ACC112 (cell line): ENCODE data around the gene PCBP1.
"Not testable (repeated sequence)": the region's sequence is repeated elsewhere in the genome, so short reads cannot be mapped to it uniquely, and the experiment has no call there.

Experiments
- H2AFZ ChIP-seq: fragments of 200-600 bp; sonication (generic); one replicate; pipeline ENCODE4 v1.6.0; 2017; ENCODE audit warnings: antibody characterized with exemption, low read length; ENCODE audit not compliant: unreplicated experiment
- H3K27ac ChIP-seq: fragments of 200-600 bp; sonication (generic); 2 replicates; pipeline ENCODE4 v1.5.1; 2014; ENCODE audit warnings: low read depth, mild to moderate bottlenecking, antibody characterized with exemption, low read length, moderate library complexity
- H3K27me3 ChIP-seq: fragments of 200-600 bp; sonication (generic); 2 replicates; pipeline ENCODE4 v1.6.1; 2014; ENCODE audit warnings: mild to moderate bottlenecking, antibody characterized with exemption, low read length, moderate library complexity, mixed read lengths; ENCODE audit not compliant: insufficient read depth
- H3K36me3 ChIP-seq: fragments of 200-600 bp; sonication (generic); 2 replicates; pipeline ENCODE4 v1.6.1; 2016; ENCODE audit warnings: mild to moderate bottlenecking, antibody characterized with exemption, low read length, moderate library complexity, mixed read lengths; ENCODE audit not compliant: insufficient read depth
- H3K4me1 ChIP-seq: fragments of 200-600 bp; sonication (generic); one replicate; pipeline ENCODE4 v1.6.1; 2016; ENCODE audit warnings: low read length, mixed read lengths; ENCODE audit not compliant: insufficient read depth, unreplicated experiment, control insufficient read depth
- H3K4me3 ChIP-seq: fragments of 200-600 bp; sonication (generic); 2 replicates; pipeline ENCODE4 v1.5.1; 2014; ENCODE audit warnings: mild to moderate bottlenecking, low read depth, low read length
- H3K79me2 ChIP-seq: fragments of 200-600 bp; sonication (generic); one replicate; pipeline ENCODE4 v1.6.0; 2016; ENCODE audit warnings: low read length; ENCODE audit not compliant: control insufficient read depth, unreplicated experiment, insufficient read depth

The PCBP1 gene

DNA sequence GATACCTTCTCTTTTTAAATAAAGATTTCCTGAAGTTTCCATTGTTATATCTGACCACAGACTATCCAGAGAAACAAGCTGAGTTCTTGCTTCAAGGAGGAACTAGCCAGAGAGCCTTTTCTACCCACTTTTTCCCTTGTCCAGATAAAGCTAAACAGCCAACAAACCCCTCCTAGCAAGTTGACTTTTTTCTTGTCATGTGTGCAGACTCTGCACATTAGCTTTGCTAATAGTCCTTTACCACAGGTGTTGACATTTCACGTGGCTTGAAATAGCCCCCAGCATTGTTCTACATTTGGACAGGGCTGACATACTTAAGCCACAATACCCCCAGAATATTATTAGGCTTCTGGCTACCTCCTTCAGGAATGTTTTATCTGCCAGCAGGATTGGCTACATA lies 40.7 kb downstream of the PCBP1 start:
- H3K27me3 ChIP-seq = no peaks in the 10 kb centered on the region
- H3K79me2 ChIP-seq = no peaks in the 10 kb centered on the region
- no peak overlapping the region for H3K27ac ChIP-seq
- peak overlapping the region; percentile 87 for H2AFZ ChIP-seq
- H3K36me3 ChIP-seq = no peaks in the 10 kb centered on the region
- H3K4me3 ChIP-seq = no peak overlapping the region
- peaks cover 32% of the 10 kb centered on the region for H3K4me1 ChIP-seq

DNA sequence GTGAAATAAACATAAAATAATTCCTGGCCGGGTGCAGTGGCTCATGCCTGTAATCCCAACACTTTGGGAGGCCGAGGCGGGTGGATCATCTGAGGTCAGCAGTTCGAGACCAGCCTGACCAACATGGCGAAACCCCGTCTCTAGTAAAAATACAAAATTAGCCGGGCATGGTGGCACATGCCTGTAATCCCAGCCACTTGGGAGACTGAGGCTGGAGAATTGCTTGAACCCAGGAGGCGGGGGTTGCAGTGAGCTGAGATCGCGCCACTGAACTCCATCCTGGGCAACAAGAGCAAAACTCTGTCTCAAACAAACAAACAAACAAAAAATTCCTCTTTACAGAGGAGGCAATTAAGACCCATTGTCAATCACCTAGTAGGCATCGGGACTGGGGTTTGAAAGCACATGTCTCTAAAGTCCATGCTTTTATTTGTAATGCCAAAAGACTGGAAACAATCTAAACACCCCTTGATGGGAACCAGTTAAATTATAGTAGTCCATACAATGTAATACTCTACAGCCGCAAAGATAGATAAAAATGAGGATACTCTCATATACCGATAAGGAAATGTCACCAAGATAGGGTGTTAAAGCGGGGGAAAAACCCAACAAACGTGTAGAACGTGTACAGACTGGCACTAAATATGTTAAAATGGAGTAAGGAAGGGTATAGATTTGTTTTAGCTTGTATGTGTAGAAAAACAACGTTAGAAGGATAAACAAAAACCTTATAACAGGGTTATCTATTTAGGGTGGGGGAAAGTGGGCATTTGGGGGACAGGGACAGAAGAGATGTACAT lies 44.3 kb downstream of the PCBP1 start:
- H3K79me2 ChIP-seq, H3K27me3 ChIP-seq, H3K36me3 ChIP-seq: not testable (repeated sequence)
- H2AFZ ChIP-seq = peak overlapping the region; percentile 28
- peaks cover 46% of the 10 kb centered on the region for H3K4me1 ChIP-seq
- H3K27ac ChIP-seq = peak overlapping the region; percentile 84
- H3K4me3 ChIP-seq = peak overlapping the region; percentile 66

DNA sequence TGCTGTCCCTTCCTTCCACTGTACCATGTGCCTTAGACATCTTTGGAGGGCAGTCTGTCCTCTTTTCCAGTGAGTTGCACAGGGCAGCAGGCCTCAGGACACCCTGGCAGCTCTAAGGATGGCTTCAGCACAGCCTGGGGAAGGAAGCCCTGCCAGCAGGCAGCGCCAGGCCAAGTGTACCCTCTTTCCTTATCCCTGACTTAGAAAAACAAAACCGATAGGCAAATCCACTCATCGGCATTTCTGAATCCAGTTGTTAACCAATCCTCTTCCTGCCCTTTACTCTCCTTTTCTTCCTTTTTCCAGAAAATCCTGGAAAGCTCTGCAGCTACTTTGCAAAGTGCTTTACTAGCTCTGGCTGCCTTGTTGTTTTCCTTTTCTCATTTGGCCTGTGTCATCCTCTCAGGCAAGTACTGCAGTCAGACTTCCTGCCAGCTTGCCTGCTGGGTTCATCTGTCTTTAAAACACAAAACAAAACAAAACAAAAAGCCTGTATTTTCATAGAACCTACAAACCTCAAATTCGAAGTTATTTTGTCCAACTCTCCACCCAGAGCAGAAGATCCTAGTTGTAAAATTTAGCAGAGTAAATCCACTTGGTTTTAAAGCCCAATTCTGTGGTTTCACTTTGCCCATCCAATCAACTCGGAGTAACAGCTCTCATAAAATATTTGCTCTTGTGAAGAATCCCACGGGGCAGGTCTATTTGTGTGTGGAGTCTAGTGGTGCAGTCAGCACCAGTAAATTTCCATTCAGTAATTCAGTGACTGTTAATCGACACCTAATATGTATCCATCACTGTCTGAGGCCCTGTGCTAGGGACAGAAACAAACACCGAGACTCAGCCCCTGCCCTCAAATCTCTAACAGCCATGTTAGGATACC lies 45.2 kb downstream of the PCBP1 start:
- Histone ChIP-seq H3K36me3 (no peaks in the 10 kb centered on the region), H3K4me1 (peaks cover 46% of the 10 kb centered on the region), H3K79me2 (no peaks in the 10 kb centered on the region), H3K27me3 (no peaks in the 10 kb centered on the region), H2AFZ (peak overlapping the region; percentile 63), H3K4me3 (peak overlapping the region; percentile 66), H3K27ac (peak overlapping the region; percentile 84)

DNA sequence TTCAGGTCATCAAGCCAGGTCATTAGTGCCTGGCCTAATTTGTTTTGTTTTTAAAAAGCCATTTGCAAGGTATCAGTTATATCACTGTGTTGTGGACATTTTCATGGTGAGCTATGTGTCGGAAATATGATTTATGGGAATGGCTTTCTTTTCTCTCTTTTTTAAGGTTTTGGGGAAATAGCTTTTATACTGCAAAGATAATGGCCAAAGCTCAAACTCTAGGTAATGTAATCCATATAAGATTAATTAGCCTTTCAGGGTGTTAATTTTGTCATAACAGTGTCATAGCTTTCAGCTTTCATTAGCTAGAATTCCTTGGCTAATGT lies 45.8 kb downstream of the PCBP1 start:
- Histone ChIP-seq H3K27ac (peak overlapping the region; percentile 84), H3K36me3 (no peaks in the 10 kb centered on the region), H3K4me3 (peak overlapping the region; percentile 66), H3K27me3 (no peaks in the 10 kb centered on the region), H3K79me2 (no peaks in the 10 kb centered on the region), H2AFZ (peak overlapping the region; percentile 63), H3K4me1 (peaks cover 40% of the 10 kb centered on the region)

DNA sequence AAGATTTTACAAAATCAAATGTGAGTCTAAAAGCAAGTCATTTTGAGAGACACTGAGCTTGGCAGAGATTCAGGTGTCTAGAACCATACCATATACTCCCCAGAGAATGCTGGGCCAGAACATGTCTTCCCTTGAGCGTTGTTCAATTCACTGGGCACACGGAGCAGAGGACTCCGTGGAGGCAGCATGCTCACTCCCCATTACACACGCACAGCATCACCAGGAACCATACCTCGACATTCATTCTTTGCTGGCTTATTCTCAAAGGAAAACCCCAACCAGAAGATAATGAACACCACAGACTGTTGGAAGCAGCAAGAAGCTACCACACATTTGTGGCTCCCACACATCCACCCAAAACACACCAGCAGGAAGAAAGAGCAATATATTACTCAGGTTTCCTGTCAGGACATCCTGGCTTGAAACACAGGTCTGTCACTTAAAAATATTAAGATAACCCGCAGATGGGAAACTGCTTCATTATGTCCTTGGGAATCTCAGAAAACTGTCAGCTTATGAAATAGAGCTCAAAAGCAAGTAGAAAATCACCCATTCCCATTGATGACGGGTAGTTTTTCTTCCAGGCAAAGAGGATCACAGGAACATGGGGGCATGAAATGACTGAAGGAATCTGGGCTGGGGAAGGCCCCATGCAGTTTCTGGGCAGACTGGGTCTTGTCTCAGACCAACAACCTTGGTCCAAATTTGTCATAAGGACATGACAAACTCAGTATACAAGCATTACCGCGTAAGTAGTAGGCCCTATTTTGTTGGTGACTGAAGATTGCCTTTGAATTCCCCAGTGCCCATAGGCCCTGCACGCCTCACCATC lies 46.4 kb downstream of the PCBP1 start:
- Histone ChIP-seq H3K27ac (peak overlapping the region; percentile 84; the same call in 1 of the 2 replicates), H3K4me1 (peaks cover 38% of the 10 kb centered on the region), H3K79me2 (no peaks in the 10 kb centered on the region), H3K36me3 (no peaks in the 10 kb centered on the region), H3K4me3 (no peak overlapping the region), H3K27me3 (no peaks in the 10 kb centered on the region), H2AFZ (peak overlapping the region; percentile 18)

DNA sequence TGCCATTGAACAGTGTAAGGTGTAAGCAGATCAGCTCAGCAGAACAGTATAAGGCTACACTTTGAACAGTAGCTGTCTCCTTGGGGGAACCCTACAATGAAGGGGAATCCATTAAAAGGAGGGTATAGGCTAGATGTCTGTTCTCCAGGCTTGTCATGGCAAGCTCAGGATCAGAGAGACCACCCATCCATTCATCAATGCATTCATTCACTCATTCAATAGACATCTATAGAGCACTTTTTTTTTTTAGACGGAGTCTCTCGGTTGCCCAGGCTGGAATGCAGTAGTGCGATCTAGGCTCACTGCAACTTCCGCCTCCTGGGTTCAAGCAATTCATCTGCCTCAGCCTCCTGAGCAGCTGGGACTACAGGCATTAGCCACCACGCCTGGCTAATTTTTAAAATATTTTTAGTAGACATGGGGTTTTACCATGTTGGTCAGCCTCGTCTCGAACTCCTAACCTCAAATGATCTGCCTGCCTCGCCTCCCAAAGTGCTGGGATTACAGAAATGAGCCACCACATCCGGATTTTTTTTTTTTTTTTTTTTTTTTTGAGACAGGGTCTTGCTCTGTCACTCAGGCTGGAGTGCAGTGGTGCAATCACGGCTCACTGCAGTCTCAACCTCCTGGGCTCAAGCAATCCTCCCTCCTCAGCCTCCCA lies 47.2 kb downstream of the PCBP1 start:
- H3K4me1 ChIP-seq = peaks cover 38% of the 10 kb centered on the region
- H3K36me3 ChIP-seq, H3K27me3 ChIP-seq, H3K4me3 ChIP-seq, H2AFZ ChIP-seq, H3K79me2 ChIP-seq: not testable (repeated sequence)
- peak overlapping the region; percentile 91; the same call in 1 of the 2 replicates for H3K27ac ChIP-seq
